ENCODE measurements around the gene PPM1H.

- no peak for TF ChIP-seq EZH2phosphoT487 (IDR thresholded peaks at IDR 0.05; ENCODE audit: borderline replicate concordance)
- TF ChIP-seq CTCF (conservative IDR thresholded peaks at IDR 0.05; ENCODE audit: low read length), result no peak
These were observed 274.2 kb downstream of the PPM1H start for GRCh38 chr12:62660756-62661155.

Measured in Loucy (cell line).